ENCODE results near the gene PAQR4. TPM values are rescaled to one million over a fixed set of nuclear protein-coding genes. Genes with fewer than 3 reads are reported as not detected.

The PAQR4 gene
- polyA plus RNA-seq, 3 donors: 6.3 to 14.2 (median 8.9) TPM

- H3K9ac ChIP-seq (ENCODE audit: insufficient read depth, low read length, poor library complexity, severe bottlenecking): no peak overlapping the region
- no peak overlapping the region for H3K27ac ChIP-seq (ENCODE audit: low read depth in 1 of 2, low read length in 2 of 2)
- H3K36me3 ChIP-seq (replicated peaks in 1 of 2; ENCODE audit: control insufficient read depth in 1 of 2, insufficient read depth in 2 of 2, low read length in 2 of 2): peaks cover 20 to 31% of the 10 kb centered on the region in 2 donors
- H3K4me1 Mint-ChIP-seq: peaks cover 27% of the 10 kb centered on the region
- intact Hi-C loops (cut with micrococcal nuclease): no loop called here
- H3K27me3 Mint-ChIP-seq (ENCODE audit: low read depth in 3 of 3): peaks cover 11 to 24% (median 16%) of the 10 kb centered on the region in 3 donors
- H3K4me1 ChIP-seq (ENCODE audit: control insufficient read depth in 1 of 2, insufficient read depth in 2 of 2, low read length in 2 of 2): peaks cover 30 to 46% of the 10 kb centered on the region in 2 donors
- H4K20me1 ChIP-seq (ENCODE audit: insufficient read depth, low read length): peaks cover 36% of the 10 kb centered on the region
- peak overlapping the region in 1 of 7 donors; percentile 69 for H3K27ac Mint-ChIP-seq
- peaks cover 10 to 21% of the 10 kb centered on the region in 2 donors for H3K27me3 ChIP-seq (ENCODE audit: control insufficient read depth in 2 of 2, insufficient read depth in 2 of 2, low read length in 2 of 2)
- H3K4me2 ChIP-seq (replicated peaks; ENCODE audit: extremely low read depth, low read length, poor library complexity, severe bottlenecking): peak overlapping the region; percentile 100
- 94% methylated on average over 30 of the region's 35 CpGs for WGBS (ENCODE audit: insufficient coverage)
- H2AFZ ChIP-seq (ENCODE audit: insufficient read depth, low read depth, low read length, poor library complexity, severe bottlenecking): no peak overlapping the region
- TF ChIP-seq CTCF (IDR thresholded peaks at IDR 0.05): no peak
- no peak for DNase-seq
- H3K36me3 Mint-ChIP-seq: peaks cover 15 to 29% of the 10 kb centered on the region in 2 donors
- H3K4me3 ChIP-seq (replicated peaks in 1 of 3; ENCODE audit: low read depth in 2 of 3, low read length in 3 of 3): no peak overlapping the region
- H3K4me3 Mint-ChIP-seq: no peak overlapping the region
- peaks cover 23% of the 10 kb centered on the region for H3K79me2 ChIP-seq (ENCODE audit: insufficient read depth, low read length)
- H3K9me3 Mint-ChIP-seq: peaks cover 0 to 7% (median 5%) of the 10 kb centered on the region in 7 donors
- H3K9me3 ChIP-seq (replicated peaks in 1 of 2; ENCODE audit: control insufficient read depth in 1 of 2, insufficient read depth in 1 of 2, low read length in 2 of 2): peaks cover 0 to 8% of the 10 kb centered on the region in 2 donors
Observed at GRCh38 chr16:2971134-2971984, 2.2 kb downstream of the PAQR4 start.

- peaks cover 0 to 8% of the 10 kb centered on the region in 2 donors for H3K9me3 ChIP-seq (replicated peaks in 1 of 2; ENCODE audit: control insufficient read depth in 1 of 2, insufficient read depth in 1 of 2, low read length in 2 of 2)
- no peak overlapping the region for H3K9ac ChIP-seq (ENCODE audit: insufficient read depth, low read length, poor library complexity, severe bottlenecking)
- H3K27me3 ChIP-seq (ENCODE audit: control insufficient read depth in 2 of 2, insufficient read depth in 2 of 2, low read length in 2 of 2): peaks cover 9 to 15% of the 10 kb centered on the region in 2 donors
- H3K79me2 ChIP-seq (ENCODE audit: insufficient read depth, low read length): peaks cover 23% of the 10 kb centered on the region
- no peak for DNase-seq
- H2AFZ ChIP-seq (ENCODE audit: insufficient read depth, low read depth, low read length, poor library complexity, severe bottlenecking): no peak overlapping the region
- Mint-ChIP-seq H3K27me3 (ENCODE audit: low read depth in 3 of 3) (peaks cover 9 to 16% (median 13%) of the 10 kb centered on the region in 3 donors), H3K9me3 (peaks cover 0 to 7% (median 5%) of the 10 kb centered on the region in 7 donors), H3K4me3 (peak overlapping the region in 1 of 2 donors; percentile 12), H3K36me3 (peaks cover 15 to 31% of the 10 kb centered on the region in 2 donors), H3K4me1 (peaks cover 27% of the 10 kb centered on the region), H3K27ac (peak overlapping the region in 1 of 7 donors; percentile 10)
- H3K27ac ChIP-seq (ENCODE audit: low read depth in 1 of 2, low read length in 2 of 2): no peak overlapping the region
- no peak overlapping the region for H3K4me3 ChIP-seq (replicated peaks in 1 of 3; ENCODE audit: low read depth in 2 of 3, low read length in 3 of 3)
- H3K4me1 ChIP-seq (ENCODE audit: control insufficient read depth in 1 of 2, insufficient read depth in 2 of 2, low read length in 2 of 2): peaks cover 26 to 38% of the 10 kb centered on the region in 2 donors
- intact Hi-C loops (cut with micrococcal nuclease): no loop called here
- WGBS (ENCODE audit: insufficient coverage): 88% methylated on average over 11 of the region's 15 CpGs
- H3K4me2 ChIP-seq (replicated peaks; ENCODE audit: extremely low read depth, low read length, poor library complexity, severe bottlenecking): no peak overlapping the region
- H4K20me1 ChIP-seq (ENCODE audit: insufficient read depth, low read length): peaks cover 36% of the 10 kb centered on the region
- peaks cover 20 to 31% of the 10 kb centered on the region in 2 donors for H3K36me3 ChIP-seq (replicated peaks in 1 of 2; ENCODE audit: control insufficient read depth in 1 of 2, insufficient read depth in 2 of 2, low read length in 2 of 2)
- no peak for TF ChIP-seq CTCF (IDR thresholded peaks at IDR 0.05)
Observed at GRCh38 chr16:2971985-2972784, 3.0 kb downstream of the PAQR4 start.
